Glomerular endothelial cell (primary cell): ENCODE results near the gene MORN4. TPM values are rescaled to one million over a fixed set of nuclear protein-coding genes. Genes with fewer than 3 reads are reported as not detected.
"Not testable (repeated sequence)": the region's sequence is repeated elsewhere in the genome, so short reads cannot be mapped to it uniquely, and the experiment has no call there.

Experiments
- DNase-seq: peaks from one replicate; pipeline ENCODE4 v3.0.0-alpha.2; 2011; ENCODE audit warnings: low read depth, low spot score; ENCODE audit errors: extremely low read depth
- total RNA-seq: library from RNA; depleted of rRNA; stranded (reverse); fragments of >200 nt; gene quantifications from 2 replicates; pipeline ENCODE4 v1.2.3, GENCODE V29; 2015

The MORN4 gene
- total RNA-seq: 3.9 and 9.7 TPM in 2 replicates

- DNase-seq: no peak
Measured at GRCh38 chr10:97632949-97633884, at the start of gene MORN4. Gene MORN4 (minus strand): TSS chr10:97633500. CDS start chr10:97619653, 13,847 bp downstream.

DNA sequence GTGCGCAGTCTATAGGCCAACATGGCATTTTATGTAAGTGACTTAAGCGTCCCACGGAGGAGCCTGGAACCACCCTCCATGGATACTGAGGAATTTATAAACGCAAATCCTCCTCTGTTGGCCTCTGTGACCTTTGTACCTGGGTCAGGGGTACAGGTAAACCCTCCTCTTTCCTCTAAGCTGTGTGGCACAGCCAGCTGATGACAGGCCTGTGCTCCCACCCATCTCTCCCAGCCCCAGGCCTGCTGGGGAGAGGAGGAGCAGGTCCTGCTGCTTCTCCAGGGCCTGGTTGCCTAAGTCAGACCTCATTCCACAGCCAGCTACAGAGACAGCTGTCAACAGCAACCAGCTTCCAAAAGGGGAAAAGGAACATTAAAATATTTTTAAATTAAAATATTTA is 48.7 kb upstream of the MORN4 start:
- no peak for DNase-seq

GRCh38 chr10:97679594-97679993 is 46.3 kb upstream of the MORN4 start:
- no peak for DNase-seq

GRCh38 chr10:97676770-97677581 is 43.7 kb upstream of the MORN4 start:
- DNase-seq: no peak

GRCh38 chr10:97675222-97675621 is 41.9 kb upstream of the MORN4 start:
- DNase-seq: no peak

- DNase-seq: no peak
Measured at GRCh38 chr10:97673736-97674525, 40.6 kb upstream of the MORN4 start.

DNA sequence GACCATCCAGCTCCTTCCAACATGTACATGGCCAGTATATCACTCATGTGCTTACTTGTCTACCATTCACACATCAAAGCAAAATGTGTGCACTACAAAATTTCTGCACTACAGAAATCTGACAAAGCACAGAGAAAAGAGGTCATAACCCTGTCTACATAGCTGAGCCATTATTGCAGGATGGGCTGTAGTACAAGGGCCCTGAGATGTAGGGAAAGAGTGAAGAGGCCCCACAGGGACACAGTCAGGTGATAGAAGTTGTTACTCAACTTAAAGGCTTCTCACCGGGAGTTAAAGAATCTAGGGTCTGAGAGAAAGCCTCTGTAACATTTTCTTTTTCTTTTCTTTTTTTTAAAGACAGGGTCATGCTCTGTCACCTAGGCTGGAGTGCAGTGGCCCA is 36.3 kb upstream of the MORN4 start:
- no peak for DNase-seq

DNA sequence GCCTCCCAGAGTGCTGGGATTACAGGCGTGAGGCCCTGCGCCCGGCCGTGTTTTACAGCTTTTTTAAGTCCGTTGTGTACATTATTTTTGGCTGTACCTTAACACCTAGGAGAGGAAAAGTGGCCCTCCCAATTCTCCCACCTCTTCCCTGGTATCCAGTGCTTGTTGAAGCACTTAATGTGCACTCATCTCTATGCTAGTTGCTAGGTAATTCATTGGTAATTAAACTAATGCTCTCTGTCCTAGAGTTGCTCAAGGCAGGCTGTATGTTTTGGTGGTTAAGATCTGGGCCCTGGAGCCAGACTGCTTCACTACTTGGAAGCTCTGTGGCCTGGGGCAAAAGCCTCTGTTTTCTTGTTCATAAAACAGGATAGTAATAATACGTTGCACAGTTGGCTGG is 34.2 kb upstream of the MORN4 start:
- DNase-seq: no peak

DNA sequence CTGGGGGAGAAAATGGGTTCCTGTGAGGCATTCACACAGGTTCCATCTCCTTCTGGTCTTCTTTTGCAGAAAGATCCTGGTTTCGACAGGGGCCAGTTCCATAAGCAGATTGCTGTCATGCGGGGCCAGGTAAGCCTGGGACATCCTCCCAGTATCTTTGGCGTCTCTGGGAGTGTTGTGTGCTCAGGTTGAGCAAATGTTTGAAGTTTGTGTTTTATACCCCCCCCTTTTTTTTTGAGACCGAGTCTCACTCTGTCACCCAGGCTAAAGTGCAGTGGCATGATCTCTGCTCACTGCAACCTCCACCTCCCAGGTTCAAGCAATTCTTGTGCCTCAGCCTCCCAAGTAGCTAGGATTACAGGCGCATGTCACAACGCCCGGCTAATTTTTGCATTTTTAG is 33.7 kb upstream of the MORN4 start:
- no peak for DNase-seq

- no peak for DNase-seq
Measured at GRCh38 chr10:97664282-97664850, 31.1 kb upstream of the MORN4 start.

GRCh38 chr10:97659589-97659988 is 26.3 kb upstream of the MORN4 start:
- no peak for DNase-seq

GRCh38 chr10:97656777-97657176 is 23.5 kb upstream of the MORN4 start:
- DNase-seq: no peak

DNA sequence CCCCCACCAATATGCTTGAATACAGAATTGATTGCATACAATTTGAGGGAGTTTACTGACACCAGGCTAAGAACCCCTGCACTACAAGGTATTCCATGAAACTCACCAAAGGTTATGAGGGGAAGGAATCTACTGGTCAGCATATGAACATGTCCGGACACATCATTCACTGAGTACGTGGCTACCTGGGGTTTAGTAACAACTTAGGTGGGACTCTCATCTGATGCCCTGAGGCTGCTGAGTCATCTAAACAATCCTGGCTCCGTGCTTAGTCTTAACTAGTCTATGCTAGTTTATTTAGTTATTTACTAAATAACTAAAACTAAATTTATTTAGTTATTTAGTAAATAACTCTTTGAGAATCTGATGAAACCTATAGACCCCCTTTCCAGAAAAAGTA is 18.5 kb upstream of the MORN4 start:
- DNase-seq: no peak

DNA sequence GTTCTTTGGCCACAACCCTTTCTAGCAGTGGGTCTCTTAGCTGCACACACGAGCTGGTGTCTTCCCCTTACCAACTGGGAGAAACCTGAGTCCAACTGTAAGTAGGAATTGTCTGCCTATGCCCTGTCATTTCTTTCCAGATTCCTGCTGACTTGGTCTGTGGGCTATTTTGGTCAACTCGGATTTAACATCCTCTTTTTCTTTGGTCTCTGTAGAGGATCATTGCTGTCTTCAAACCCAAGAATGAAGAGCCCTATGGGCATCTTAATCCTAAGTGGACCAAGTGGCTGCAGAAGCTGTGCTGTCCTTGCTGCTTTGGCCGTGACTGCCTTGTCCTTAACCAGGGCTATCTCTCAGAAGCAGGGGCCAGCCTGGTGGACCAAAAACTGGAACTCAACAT is 17.4 kb upstream of the MORN4 start:
- no peak for DNase-seq

DNA sequence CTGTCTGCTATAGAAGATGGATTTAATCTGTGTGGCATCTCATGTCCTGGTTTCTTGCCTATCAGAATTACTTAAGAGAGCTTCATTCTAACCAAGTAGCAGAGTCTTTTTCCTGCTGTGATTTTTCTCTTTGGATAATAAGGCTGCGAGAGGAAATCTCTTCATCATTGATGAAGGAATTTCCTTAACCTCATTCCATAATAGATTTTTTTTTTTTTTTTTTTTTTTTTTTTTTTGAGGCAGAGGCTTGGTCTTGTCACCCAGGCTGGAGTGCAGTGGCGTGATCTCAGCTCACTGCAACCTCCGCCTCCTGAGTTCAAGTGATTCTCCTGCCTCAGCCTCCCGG is 16.1 kb upstream of the MORN4 start:
- not testable (repeated sequence) for DNase-seq

DNA sequence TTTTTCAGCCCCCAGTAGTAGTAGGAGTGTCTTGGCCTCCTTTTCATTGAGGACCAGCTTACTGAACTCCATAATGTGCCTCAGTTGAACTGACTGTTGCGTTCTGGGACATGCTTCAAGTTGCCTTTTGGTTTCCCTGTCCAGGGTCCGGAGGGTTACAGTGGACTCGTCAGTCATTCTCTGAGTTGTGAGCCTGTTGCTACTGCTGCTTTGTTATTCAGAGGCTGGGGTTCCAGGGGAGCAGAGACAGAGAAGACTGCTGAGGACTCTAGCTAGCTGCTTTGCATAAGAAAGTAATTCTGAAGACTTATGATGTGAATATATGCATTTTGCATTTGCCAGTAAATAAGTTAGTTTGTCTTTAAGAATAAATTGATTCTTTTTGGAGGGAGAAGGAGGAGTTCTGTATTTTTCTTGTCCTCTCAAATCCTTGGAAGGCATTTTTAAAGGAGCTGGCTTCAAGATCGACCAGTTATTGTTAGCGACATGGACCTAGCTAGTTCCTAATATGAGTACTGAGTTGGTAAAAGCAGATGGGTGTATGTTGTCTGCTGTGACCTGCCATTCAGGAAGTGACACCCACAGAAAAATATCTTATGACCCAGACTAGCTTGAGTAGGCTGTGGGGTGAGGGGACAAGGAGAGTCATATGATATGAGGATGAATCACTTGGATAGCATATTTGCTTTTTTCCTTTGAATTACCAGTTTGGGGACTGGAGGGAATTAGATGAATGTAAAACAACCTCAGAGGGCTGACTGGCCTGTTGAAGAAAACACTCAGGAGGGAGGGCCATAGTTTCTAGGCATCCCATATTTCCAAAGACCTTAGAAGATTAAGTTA is 15.5 kb upstream of the MORN4 start:
- peak; percentile 67 for DNase-seq

GRCh38 chr10:97647556-97647955 is 14.3 kb upstream of the MORN4 start:
- DNase-seq: no peak

DNA sequence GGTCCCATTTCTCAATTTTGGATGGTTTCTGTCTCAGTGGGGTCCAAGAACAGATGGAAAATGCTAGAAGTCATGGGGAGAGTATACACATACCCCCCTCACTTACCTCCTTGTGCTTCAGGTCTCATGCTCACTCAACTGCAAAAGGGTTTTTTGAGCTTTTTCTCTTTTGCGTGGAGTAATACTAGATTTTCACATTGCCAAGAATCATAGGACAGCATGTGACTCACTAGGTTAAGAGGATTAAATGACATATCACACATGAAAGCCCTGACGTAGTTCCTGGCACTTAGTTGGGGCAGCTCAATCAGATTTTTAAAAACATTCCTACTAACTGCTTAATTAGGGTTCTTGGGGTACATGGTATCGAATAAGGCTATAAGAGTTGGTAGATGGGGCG is 11.6 kb upstream of the MORN4 start:
- no peak for DNase-seq

- no peak for DNase-seq
Measured at GRCh38 chr10:97643441-97643985, 10.2 kb upstream of the MORN4 start.
